NAMALWA (cell line): ENCODE measurements around the gene COX7C.
"Not testable (repeated sequence)": the region's sequence is repeated elsewhere in the genome, so short reads cannot be mapped to it uniquely, and the experiment has no call there.

Experiments used
- DNase-seq: peaks from one replicate; pipeline ENCODE4 v3.0.0-alpha.2; 2015; ENCODE audit warnings: low spot score

Gene COX7C

GRCh38 chr5:86617756-86618576 is at the start of gene COX7C:
Gene COX7C, plus strand, starts transcription at chr5:86617941. Its CDS starts 115 bp downstream, at chr5:86618056.
- peak; percentile 98 for DNase-seq

- not testable (repeated sequence) for DNase-seq
These were observed 48.0 kb upstream of the COX7C start for GRCh38 chr5:86569522-86570426.

- no peak for DNase-seq
These were observed 47.2 kb upstream of the COX7C start for GRCh38 chr5:86570427-86571083.

GRCh38 chr5:86571109-86571508 is 46.6 kb upstream of the COX7C start:
- not testable (repeated sequence) for DNase-seq

GRCh38 chr5:86572825-86573517 is 44.8 kb upstream of the COX7C start:
- no peak for DNase-seq

GRCh38 chr5:86579502-86579901 is 38.2 kb upstream of the COX7C start:
- no peak for DNase-seq

- DNase-seq: no peak
These were observed 21.3 kb upstream of the COX7C start for GRCh38 chr5:86596476-86596875.

- DNase-seq: no peak
These were observed 11.9 kb upstream of the COX7C start for GRCh38 chr5:86605881-86606280.

- DNase-seq: no peak
These were observed 4.3 kb upstream of the COX7C start for GRCh38 chr5:86613455-86613854.

- no peak for DNase-seq
These were observed 409 bp upstream of the COX7C start for GRCh38 chr5:86617309-86617755.

- DNase-seq: no peak
These were observed 6.2 kb downstream of the COX7C start for GRCh38 chr5:86623785-86624483.

- no peak for DNase-seq
These were observed 7.4 kb downstream of the COX7C start for GRCh38 chr5:86625148-86625547.

- no peak for DNase-seq
These were observed 8.4 kb downstream of the COX7C start for GRCh38 chr5:86626149-86626548.

- DNase-seq: no peak
These were observed 13.4 kb downstream of the COX7C start for GRCh38 chr5:86631165-86631564.

- no peak for DNase-seq
These were observed 23.3 kb downstream of the COX7C start for GRCh38 chr5:86640998-86641397.

- no peak for DNase-seq
These were observed 27.1 kb downstream of the COX7C start for GRCh38 chr5:86644843-86645242.

GRCh38 chr5:86645885-86646284 is 28.1 kb downstream of the COX7C start:
- no peak for DNase-seq

- DNase-seq: no peak
These were observed 28.9 kb downstream of the COX7C start for GRCh38 chr5:86646671-86647070.

- no peak for DNase-seq
These were observed 32.2 kb downstream of the COX7C start for GRCh38 chr5:86649832-86650505.

GRCh38 chr5:86660771-86661170 is 43.0 kb downstream of the COX7C start:
- DNase-seq: not testable (repeated sequence)
